NCI-H82 treated with DMSO at 0.1 percent for 48 hours (cell line): ENCODE data around the gene SNTG2.

Experiments used
- DNase-seq: peaks from one replicate; lab custom pipeline; 2025; ENCODE audit not compliant: unreplicated experiment; lab: John Stamatoyannopoulos, UW

SNTG2 gene

GRCh38 chr2:951224-952006 is 766 bp downstream of the SNTG2 start:
- no peak for DNase-seq

- no peak for DNase-seq
Observed at GRCh38 chr2:953408-953807, 2.8 kb downstream of the SNTG2 start.

DNA sequence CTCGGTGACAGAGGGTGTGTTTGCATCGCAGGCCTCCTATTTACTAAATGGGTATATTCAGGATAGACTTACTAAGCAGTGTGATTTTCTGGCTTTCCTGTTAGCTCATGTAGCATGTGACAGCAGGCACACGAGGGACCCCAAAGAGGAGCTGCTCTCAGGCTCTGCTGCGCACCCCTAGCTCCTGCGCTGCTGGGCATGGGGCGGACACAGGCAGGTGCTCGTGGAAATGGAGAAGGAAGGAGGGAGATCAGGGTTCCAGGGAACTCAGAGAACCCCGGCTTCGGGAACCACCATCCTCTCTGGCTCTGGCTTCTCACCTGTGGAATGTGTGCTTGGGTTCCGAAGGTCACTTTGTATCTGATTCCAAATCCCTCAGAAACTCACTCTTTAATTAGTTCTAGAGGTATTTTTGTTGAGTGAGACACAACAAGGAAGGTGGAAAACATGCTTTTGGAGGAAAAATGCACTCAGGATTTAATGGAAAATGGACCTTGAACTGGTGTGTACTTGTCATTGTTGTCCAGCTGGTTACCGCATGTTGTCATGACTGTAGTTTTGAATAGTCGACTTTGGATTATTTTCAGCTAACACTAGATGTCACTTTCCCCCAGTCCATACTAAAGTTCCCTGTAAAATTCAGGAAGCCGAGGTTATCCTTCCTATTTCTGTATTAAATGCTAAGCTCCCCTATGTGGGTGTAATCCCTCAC is 3.5 kb downstream of the SNTG2 start:
- no peak for DNase-seq

- no peak for DNase-seq
Observed at GRCh38 chr2:954687-955000, 4.0 kb downstream of the SNTG2 start.

DNA sequence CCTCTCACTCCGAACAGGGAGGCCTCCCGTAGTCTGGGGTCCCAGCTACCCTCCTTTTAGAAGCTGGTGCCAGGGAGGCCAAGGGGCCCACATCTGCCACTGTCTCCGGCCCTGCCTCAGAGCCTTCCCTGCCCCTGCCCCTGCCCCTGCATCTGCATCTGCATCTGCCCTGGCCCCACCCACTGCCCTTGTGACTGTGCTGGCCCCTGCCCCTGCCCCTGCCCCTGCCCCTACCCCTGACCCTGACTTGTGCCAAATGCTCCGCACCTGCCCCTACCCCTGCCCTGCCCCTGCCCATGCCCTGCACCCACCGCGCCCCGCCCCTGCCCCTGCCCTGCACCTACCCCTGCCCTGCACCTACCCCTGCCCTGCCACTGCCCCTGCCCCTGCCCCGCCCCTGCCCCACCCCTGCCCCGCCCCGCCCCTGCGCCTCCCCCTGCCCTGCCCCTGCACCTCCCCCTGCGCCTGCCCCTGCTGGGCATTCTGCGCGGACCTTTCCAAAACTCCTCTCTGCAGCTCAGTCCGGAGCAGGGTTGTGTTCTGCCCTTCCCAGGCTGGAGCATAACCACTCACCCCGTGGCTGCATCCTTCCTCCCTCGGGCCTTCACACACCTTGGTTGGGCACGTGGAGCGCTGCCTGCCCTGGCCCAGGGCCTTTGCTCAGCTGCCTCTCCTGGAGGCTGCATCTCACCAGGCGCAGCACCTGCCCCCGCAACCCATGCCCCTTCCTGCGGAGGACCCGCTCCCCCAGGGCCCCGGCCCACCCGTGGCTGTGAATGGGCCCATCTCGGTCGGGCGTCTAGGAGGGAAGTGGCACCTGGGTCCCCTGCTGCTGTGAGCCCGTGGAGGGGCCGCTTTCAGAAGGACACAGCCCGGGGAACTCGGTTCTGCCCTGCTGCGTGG is 5.4 kb downstream of the SNTG2 start:
- DNase-seq, result no peak

- no peak for DNase-seq
Observed at GRCh38 chr2:959457-959856, 8.8 kb downstream of the SNTG2 start.

DNA sequence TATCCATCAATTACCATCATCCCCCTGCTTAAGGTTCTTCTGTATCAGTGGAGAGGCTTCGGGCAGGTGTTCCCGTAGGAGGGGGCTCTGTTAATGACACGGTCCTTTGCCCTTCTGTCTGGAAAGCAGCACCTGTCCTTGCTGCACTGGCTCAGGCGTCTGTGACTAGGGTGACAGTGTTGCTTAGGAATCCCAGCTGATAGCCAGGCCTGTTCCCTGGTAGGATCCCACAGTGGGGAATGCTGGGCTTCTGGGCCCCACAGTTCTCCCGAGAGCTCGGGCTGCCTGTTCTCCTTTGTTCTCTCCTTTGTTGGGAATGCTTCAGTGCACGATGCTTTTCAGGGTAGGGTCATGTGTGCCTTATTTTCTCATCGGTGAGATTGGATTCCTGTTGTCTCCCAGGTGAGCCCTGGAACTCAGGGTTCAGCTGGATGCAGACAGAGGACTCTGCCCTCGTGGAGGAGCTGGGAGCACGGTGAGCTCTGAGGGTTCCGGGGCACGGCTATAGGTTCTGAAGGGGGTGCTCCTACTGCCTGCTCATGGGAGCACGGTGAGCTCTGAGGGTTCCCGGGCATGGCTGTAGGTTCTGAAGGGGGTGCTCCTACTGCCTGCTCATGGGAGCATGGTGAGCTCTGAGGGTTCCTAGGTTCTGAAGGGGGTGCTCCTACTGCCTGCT is 9.6 kb downstream of the SNTG2 start:
- no peak for DNase-seq

DNA sequence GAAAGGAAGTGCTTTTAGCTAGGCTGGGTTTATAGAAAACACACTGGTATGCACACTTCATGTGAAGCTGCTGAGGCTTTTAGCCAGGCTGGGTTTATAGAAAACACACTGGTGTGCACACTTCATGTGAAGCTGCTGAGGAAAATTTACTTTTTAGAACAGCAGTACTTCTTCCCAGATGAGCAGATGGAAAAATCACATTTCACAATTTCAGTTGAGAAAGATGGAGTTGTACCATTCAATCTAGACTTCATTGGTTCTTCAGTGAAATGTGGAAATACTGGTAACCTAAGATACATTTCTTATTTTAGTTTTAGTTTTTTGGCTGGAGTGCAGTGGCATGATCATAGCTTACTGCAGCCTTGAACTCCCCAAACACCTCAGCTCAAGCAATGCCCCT is 11.1 kb downstream of the SNTG2 start:
- no peak for DNase-seq

GRCh38 chr2:963876-964275 is 13.2 kb downstream of the SNTG2 start:
- DNase-seq, result no peak

GRCh38 chr2:964562-964961 is 13.9 kb downstream of the SNTG2 start:
- no peak for DNase-seq

GRCh38 chr2:965640-966147 is 15.0 kb downstream of the SNTG2 start:
- DNase-seq, result no peak

DNA sequence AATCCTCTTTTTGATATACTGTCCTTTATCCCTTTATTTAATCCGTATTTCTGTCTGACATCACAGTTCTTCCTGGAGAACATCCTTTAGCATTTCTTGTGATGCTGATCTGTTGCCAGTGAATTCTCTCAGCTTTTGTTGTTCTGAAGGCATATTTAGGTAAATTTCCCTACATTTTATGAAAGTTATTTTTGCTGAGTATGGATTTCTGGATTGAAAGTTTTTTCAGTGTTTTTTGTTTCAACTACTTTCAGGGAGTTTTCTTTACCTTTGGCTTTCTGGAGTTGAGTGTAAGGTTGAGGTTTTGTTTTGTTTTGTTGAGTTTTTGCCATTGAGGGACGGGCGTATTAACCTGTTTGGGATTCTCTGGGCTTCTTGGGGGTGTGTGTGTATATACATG is 22.5 kb downstream of the SNTG2 start:
- no peak for DNase-seq

GRCh38 chr2:974054-974453 is 23.4 kb downstream of the SNTG2 start:
- no peak for DNase-seq

GRCh38 chr2:974502-974901 is 23.9 kb downstream of the SNTG2 start:
- DNase-seq, result no peak

- DNase-seq, result no peak
Observed at GRCh38 chr2:975095-975494, 24.4 kb downstream of the SNTG2 start.

DNA sequence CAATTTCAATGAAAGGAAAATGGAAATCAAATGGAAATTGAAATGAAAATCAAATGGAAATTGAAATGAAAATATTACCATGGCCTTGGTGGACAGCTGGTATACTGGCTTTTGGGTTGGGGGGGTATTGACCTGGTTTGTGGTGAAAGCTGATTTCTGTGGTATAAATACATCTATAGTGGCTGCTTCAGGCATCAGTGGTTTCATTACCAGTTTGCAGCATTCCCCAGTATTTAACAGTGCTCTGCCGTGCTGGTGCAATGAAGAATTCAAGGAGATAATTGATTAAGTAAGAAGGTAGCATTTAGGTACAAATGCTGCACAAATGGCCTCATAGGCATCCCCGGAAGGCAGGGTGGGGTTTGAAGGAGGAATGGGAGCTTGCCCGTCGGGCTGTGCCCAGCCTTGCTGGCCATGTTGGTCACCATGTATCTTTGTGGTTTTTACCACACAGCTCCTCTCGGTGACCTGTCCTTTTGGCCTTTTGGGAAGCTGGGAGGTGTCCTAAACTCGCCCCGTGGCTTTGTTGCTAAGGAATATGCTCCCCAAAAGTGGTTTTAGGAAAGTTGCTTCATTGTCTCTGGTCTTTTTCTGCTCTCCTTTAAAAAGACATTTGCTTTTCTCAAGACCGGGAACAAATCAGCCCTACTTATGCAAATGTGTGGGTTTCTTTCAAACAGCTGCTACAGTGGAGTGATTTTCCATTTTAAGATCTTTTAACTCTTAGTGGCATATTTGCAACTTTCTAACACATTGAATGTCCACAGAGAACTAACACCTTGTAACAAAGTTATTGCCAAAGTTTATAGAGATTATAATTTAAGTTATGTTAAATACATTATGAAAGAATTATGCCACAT is 28.6 kb downstream of the SNTG2 start:
- no peak for DNase-seq

GRCh38 chr2:980176-980575 is 29.5 kb downstream of the SNTG2 start:
- no peak for DNase-seq

- no peak for DNase-seq
Observed at GRCh38 chr2:981258-981657, 30.6 kb downstream of the SNTG2 start.

- no peak for DNase-seq
Observed at GRCh38 chr2:981759-982158, 31.1 kb downstream of the SNTG2 start.

GRCh38 chr2:985317-985898 is 34.8 kb downstream of the SNTG2 start:
- DNase-seq, result no peak
